Testis (tissue), 3 donors: ENCODE results near the gene EYS. TPM values are rescaled to one million over a fixed set of nuclear protein-coding genes. Genes with fewer than 3 reads are reported as not detected.

Source experiments
- DNase-seq: peaks from one replicate; pipeline ENCODE4 v3.0.0-alpha.2; 2019
- H3K27ac ChIP-seq, 2 donors: fragments of 200-600 bp; sonication (generic); one replicate each; pipeline ENCODE4 v1.5.1; 2019
- H3K27me3 ChIP-seq: fragments of 200-600 bp; sonication (generic); one replicate; pipeline ENCODE4 v1.5.1; 2019
- H3K36me3 ChIP-seq: fragments of 200-600 bp; sonication (generic); one replicate; pipeline ENCODE4 v1.5.1; 2017; ENCODE audit warnings: low read depth; ENCODE audit errors: missing control alignments
- H3K4me1 ChIP-seq: fragments of 200-600 bp; sonication (generic); one replicate; pipeline ENCODE4 v1.5.1; 2019
- H3K4me3 ChIP-seq, 2 donors: fragments of 200-600 bp; sonication (generic); one replicate each; pipeline ENCODE4 v1.5.1; 2017 to 2019
- H3K9me3 ChIP-seq: fragments of 200-600 bp; sonication (generic); one replicate; pipeline ENCODE4 v1.5.1; 2017
- POLR2A ChIP-seq: fragments of 450-650 bp; IDR thresholded peaks from one replicate; pipeline ENCODE4 v1.6.1; 2017; ENCODE audit warnings: antibody characterized with exemption, mild to moderate bottlenecking, moderate library complexity
- WGBS, 2 donors: methylation state at CpG; one replicate each; pipeline ENCODE4 v1.1.5; 2018; 5-methylcytosine and 5-hydroxymethylcytosine counted together
- intact Hi-C: fragments of 100-400 bp; cut with DNase I; formaldehyde crosslinking; loops from one replicate; pipeline ENCODE4 v1.15.1; 2023; ENCODE audit warnings: low total_unique reads
- polyA plus RNA-seq: library from polyadenylated mRNA; stranded (reverse); fragments of 350-450 nt; fragmentation: Illumina TruSeq; extraction: RNeasy Lipid Tissue Mini Kit (QIAGEN cat#74804); gene quantifications from one replicate; pipeline ENCODE4 v1.2.3, GENCODE V29; 2014; ENCODE audit warnings: low read depth, low replicate concordance; ENCODE audit not compliant: insufficient read depth
- total RNA-seq, 2 donors: library from RNA; depleted of rRNA; stranded (reverse); fragments of >200 nt; gene quantifications; one replicate each; pipeline ENCODE4 v1.2.3, GENCODE V29; 2016
- TF ChIP-seq, protein P1 (sequence below), 3 experiments: fragments of 450-650 bp in 2 of 3; fragments of 200-600 bp in 1 of 3; sonication (generic) in 1 of 3; IDR thresholded peaks; one replicate each; pipeline ENCODE4 v1.5.1; 2016 to 2019; ENCODE audit warnings: antibody characterized with exemption in 3 of 3, mild to moderate bottlenecking in 2 of 3, moderate library complexity in 1 of 3

The EYS gene
- total and polyA plus RNA-seq, 3 donors from 2014 or later, result 1.3 to 2.8 (median 2.6) TPM

DNA sequence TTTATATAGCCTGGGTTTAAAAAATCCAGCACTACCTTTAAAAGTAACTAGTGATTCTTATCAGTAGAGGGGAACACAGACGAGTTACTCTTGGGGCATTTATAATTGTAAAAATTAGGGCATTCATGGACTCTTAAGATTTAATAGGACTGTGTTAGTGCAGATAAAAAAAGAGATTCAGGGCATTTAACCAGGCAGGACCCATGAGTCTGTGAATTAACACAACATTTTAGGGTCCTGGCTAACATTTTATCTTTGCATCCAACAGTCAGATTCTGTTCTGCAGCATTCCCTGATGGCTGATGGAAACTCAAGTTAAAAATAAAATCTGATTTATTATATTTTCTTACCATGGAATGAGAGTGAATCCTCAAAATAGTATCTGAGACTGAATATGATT, 1297.1 kb downstream of the EYS start:
- intact Hi-C loops, result no loop called here
- no peak for TF ChIP-seq POLR2A
- TF ChIP-seq, protein P1, sequence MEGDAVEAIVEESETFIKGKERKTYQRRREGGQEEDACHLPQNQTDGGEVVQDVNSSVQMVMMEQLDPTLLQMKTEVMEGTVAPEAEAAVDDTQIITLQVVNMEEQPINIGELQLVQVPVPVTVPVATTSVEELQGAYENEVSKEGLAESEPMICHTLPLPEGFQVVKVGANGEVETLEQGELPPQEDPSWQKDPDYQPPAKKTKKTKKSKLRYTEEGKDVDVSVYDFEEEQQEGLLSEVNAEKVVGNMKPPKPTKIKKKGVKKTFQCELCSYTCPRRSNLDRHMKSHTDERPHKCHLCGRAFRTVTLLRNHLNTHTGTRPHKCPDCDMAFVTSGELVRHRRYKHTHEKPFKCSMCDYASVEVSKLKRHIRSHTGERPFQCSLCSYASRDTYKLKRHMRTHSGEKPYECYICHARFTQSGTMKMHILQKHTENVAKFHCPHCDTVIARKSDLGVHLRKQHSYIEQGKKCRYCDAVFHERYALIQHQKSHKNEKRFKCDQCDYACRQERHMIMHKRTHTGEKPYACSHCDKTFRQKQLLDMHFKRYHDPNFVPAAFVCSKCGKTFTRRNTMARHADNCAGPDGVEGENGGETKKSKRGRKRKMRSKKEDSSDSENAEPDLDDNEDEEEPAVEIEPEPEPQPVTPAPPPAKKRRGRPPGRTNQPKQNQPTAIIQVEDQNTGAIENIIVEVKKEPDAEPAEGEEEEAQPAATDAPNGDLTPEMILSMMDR (IDR thresholded peaks at IDR 0.05), result no peak
- Histone ChIP-seq H3K4me3 (no peak overlapping the region), H3K9me3 (no peaks in the 10 kb centered on the region), H3K4me1 (no peaks in the 10 kb centered on the region), H3K27ac (no peak overlapping the region), H3K36me3 (no peaks in the 10 kb centered on the region), H3K27me3 (no peaks in the 10 kb centered on the region)
- DNase-seq, result no peak
- WGBS, 2 donors, result 81 to 85% methylated on average over 1 of the region's 1 CpG

DNA sequence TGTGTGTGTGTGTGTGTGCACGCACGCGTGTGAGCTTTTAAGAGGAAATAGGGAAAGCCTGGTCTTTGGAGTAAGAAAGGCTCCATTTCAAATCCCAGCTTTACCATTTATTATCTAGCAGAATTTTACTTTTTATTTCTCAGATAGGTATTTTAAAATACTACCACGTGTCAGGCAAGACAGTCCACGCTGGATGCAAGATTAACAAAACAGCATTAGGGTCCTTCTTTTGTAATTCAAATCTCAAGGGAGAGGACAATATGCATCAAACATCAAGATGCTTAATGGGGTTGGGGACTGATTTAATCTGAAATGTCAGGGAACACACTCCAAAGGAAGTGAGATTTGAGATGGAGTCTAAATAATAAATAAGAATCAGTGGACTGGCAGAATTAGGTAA, 1302.6 kb downstream of the EYS start:
- whole genome bisulfite sequencing, 2 donors, result 78 to 82% methylated on average over 5 of the region's 5 CpGs
- Histone ChIP-seq H3K27ac (no peak overlapping the region), H3K4me3 (no peak overlapping the region), H3K27me3 (no peaks in the 10 kb centered on the region), H3K36me3 (no peaks in the 10 kb centered on the region), H3K9me3 (no peaks in the 10 kb centered on the region), H3K4me1 (no peaks in the 10 kb centered on the region)
- TF ChIP-seq, protein P1 (IDR thresholded peaks at IDR 0.05), result no peak
- TF ChIP-seq POLR2A, result no peak
- intact Hi-C loops, result no loop called here
- DNase-seq, result no peak

DNA sequence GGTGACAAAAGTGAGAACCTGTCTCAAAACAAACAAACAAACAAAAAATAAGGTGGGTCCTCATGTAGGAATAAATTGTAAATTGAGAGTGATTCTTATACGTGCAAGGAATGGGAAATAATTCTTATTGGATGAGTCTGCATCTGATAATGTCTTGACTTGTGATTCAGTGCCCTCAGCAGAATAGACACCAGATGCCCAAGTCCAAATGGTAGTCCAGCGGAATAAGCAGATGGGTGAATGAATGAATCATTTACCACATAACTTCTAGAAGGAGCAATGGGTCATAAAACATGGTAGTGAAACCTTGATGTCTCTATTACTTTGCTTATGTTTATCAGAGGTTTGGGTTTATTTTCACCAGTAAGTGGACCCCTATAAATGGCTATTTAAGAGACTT, 1323.7 kb downstream of the EYS start:
- Histone ChIP-seq H3K4me1 (no peaks in the 10 kb centered on the region), H3K4me3 (no peak overlapping the region), H3K27ac (no peak overlapping the region), H3K27me3 (no peaks in the 10 kb centered on the region), H3K9me3 (no peaks in the 10 kb centered on the region), H3K36me3 (no peaks in the 10 kb centered on the region)
- TF ChIP-seq, protein P1 (IDR thresholded peaks at IDR 0.05), result no peak
- TF ChIP-seq POLR2A, result no peak
- intact Hi-C loops, result no loop called here
- 42 to 81% methylated on average over 2 of the region's 2 CpGs for WGBS, 2 donors
- no peak for DNase-seq

DNA sequence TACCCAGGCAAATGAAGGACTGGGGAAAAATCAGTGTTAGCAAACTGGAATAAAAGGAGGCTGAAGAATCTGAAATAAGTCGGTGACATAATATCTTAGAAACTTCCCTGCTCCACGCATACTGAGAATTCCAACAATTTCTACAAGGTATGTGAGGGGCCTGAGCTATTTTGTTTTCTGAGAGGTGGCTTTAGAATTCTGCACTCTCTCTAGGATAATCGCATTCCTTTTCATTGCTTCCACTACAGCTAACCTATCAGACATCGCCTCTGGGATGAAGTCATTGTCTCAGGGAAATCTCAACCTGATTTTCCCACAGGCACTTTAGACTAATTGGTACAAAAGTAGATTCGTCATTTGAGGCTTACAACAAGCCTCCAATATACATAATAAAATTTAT, 1330.6 kb downstream of the EYS start:
- 79 to 85% methylated on average over 5 of the region's 5 CpGs for WGBS, 2 donors

DNA sequence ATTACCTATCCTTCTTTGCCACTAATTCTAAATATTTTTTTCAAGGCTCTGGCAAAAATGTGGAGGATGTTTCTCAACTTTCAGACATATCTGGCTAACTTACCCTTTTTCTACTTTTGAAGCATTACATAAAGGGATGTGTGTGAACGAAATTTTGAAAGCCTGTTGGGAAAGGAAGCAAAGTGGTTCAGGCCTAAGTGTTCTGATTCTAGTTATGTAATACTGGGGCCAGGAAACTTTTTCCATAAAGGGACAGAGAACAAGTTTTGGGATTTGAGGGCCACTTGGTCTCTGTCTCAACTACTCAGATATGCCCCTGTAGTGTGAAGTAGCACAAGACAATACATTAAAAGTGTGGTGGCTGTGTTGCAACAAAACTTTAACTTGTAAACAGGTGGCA, 1349.6 kb downstream of the EYS start:
- 56 to 70% methylated on average over 1 of the region's 1 CpG for WGBS, 2 donors

More for the DNA sequence above, 1330.6 kb downstream of the EYS start:
- no peaks in the 10 kb centered on the region for H3K4me1 ChIP-seq
- no peak overlapping the region for H3K4me3 ChIP-seq
- no peaks in the 10 kb centered on the region for H3K9me3 ChIP-seq
- no peak overlapping the region for H3K27ac ChIP-seq
- DNase-seq, result no peak
- intact Hi-C loops, result no loop called here
- H3K27me3 ChIP-seq, result no peaks in the 10 kb centered on the region
- TF ChIP-seq, protein P1 (IDR thresholded peaks at IDR 0.05), result no peak
- no peak for TF ChIP-seq POLR2A
- H3K36me3 ChIP-seq, result no peaks in the 10 kb centered on the region

More for the DNA sequence above, 1349.6 kb downstream of the EYS start:
- DNase-seq, result no peak
- Histone ChIP-seq H3K36me3 (no peaks in the 10 kb centered on the region), H3K4me1 (no peaks in the 10 kb centered on the region), H3K9me3 (no peaks in the 10 kb centered on the region), H3K4me3 (no peak overlapping the region), H3K27ac (no peak overlapping the region), H3K27me3 (no peaks in the 10 kb centered on the region)
- TF ChIP-seq, protein P1 (IDR thresholded peaks at IDR 0.05), result no peak
- TF ChIP-seq POLR2A, result no peak
- intact Hi-C loops, result no loop called here
